Measurements from ENCODE around the gene PSMD2. TPM values are rescaled to one million over a fixed set of nuclear protein-coding genes. Genes with fewer than 3 reads are reported as not detected.

Gene PSMD2
- total and polyA plus RNA-seq, 2 donors = 121 to 205 TPM

DNA sequence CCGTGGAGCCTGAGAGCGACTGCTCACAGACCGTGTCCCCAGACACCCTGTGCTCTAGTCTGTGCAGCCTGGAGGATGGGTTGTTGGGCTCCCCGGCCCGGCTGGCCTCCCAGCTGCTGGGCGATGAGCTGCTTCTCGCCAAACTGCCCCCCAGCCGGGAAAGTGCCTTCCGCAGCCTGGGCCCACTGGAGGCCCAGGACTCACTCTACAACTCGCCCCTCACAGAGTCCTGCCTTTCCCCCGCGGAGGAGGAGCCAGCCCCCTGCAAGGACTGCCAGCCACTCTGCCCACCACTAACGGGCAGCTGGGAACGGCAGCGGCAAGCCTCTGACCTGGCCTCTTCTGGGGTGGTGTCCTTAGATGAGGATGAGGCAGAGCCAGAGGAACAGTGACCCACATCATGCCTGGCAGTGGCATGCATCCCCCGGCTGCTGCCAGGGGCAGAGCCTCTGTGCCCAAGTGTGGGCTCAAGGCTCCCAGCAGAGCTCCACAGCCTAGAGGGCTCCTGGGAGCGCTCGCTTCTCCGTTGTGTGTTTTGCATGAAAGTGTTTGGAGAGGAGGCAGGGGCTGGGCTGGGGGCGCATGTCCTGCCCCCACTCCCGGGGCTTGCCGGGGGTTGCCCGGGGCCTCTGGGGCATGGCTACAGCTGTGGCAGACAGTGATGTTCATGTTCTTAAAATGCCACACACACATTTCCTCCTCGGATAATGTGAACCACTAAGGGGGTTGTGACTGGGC lies 45.7 kb downstream of the PSMD2 start:
- H3K27ac ChIP-seq (ENCODE audit: low read depth) = no peak overlapping the region
- no peak for DNase-seq (ENCODE audit: extremely low spot score)
- H3K36me3 ChIP-seq (ENCODE audit: insufficient read depth) = no peaks in the 10 kb centered on the region
- H3K4me1 ChIP-seq (ENCODE audit: insufficient read depth) = no peaks in the 10 kb centered on the region
- H3K4me3 ChIP-seq (ENCODE audit: low read depth, low read length) = no peak overlapping the region
- WGBS = 80% methylated on average over 24 of the region's 24 CpGs

DNA sequence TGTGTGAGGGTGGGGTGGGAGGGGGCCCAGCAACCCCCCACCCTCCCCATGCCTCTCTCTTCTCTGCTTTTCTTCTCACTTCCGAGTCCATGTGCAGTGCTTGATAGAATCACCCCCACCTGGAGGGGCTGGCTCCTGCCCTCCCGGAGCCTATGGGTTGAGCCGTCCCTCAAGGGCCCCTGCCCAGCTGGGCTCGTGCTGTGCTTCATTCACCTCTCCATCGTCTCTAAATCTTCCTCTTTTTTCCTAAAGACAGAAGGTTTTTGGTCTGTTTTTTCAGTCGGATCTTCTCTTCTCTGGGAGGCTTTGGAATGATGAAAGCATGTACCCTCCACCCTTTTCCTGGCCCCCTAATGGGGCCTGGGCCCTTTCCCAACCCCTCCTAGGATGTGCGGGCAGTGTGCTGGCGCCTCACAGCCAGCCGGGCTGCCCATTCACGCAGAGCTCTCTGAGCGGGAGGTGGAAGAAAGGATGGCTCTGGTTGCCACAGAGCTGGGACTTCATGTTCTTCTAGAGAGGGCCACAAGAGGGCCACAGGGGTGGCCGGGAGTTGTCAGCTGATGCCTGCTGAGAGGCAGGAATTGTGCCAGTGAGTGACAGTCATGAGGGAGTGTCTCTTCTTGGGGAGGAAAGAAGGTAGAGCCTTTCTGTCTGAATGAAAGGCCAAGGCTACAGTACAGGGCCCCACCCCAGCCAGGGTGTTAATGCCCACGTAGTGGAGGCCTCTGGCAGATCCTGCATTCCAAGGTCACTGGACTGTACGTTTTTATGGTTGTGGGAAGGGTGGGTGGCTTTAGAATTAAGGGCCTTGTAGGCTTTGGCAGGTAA lies 46.5 kb downstream of the PSMD2 start:
- Histone ChIP-seq H3K36me3 (ENCODE audit: insufficient read depth) (no peaks in the 10 kb centered on the region), H3K27ac (ENCODE audit: low read depth) (no peak overlapping the region), H3K4me1 (ENCODE audit: insufficient read depth) (no peaks in the 10 kb centered on the region), H3K4me3 (ENCODE audit: low read depth, low read length) (no peak overlapping the region)
- DNase-seq (ENCODE audit: extremely low spot score) = no peak
- 43% methylated on average over 14 of the region's 14 CpGs for WGBS

DNA sequence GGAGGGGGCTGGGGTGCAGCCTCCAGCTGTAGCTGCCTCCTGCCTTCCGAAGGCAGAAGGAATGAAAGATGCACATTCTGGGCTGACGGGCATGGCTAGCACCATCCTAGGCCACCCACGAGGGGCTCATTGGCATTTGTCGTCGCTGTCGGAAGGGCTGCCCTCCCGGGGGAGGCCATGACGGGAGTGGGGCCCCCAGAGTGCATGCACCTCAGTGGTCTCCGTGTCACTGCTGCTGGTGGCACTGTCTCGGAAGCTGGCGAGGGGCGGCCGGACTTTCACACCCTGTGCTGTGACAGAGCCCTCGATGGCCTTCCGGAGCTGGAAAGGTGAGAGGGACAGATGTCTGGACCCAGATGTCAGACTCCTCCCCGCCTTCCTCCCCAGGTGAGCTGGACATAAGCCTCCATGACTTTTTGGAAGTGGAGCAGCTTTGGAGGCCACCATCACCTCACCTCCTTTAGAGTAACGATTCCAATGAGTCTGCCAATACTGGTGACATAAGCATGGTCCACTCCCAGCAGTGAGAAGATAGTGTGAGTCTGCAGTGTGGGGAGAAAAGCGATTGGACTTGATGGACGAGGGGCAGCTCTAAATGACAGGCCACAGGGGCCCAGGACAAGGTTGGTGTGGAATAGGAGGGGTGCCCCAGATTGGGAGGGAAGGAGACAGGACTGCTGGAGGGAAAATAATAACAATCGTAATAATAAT lies 47.6 kb downstream of the PSMD2 start:
- Histone ChIP-seq H3K4me1 (ENCODE audit: insufficient read depth) (no peaks in the 10 kb centered on the region), H3K36me3 (ENCODE audit: insufficient read depth) (no peaks in the 10 kb centered on the region), H3K27ac (ENCODE audit: low read depth) (no peak overlapping the region), H3K4me3 (ENCODE audit: low read depth, low read length) (no peak overlapping the region)
- 93% methylated on average over 20 of the region's 20 CpGs for WGBS
- DNase-seq (ENCODE audit: extremely low spot score) = no peak

DNA sequence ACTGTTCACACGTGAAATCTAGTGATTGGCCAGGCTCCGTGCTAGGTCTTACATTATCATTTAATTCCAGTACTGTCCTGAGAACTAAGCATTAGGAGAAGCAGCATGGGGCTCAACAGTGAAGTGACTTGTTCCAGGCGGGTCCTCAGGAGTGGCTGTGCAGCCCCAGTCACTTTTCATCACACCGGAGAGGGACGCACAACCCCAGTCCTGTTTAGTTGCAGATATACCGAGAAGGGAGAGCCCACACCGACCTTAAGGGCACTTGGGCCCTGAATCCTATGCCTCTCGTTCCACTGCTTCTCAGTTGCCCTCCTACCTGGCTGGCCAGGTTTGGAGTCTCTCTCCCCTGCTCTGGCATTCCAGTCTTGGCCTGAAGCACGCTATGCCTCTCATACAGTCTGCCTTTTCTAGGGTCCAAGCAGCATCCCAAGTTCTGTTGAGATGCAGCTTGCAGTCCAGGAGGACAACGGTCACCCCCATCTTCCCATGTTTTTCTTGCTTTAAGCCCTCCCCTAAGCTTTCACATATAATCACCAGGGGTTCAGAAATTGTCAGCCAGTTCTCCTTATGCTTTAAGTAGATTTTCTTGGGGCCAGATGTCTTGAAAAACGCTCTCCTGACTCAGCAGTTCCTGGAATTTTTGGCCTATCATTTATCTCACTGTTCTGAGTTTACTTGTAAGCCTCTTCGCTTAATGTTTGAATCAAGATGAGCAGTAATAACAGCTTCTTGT lies 48.4 kb downstream of the PSMD2 start:
- DNase-seq (ENCODE audit: extremely low spot score) = no peak
- H3K4me1 ChIP-seq (ENCODE audit: insufficient read depth) = no peaks in the 10 kb centered on the region
- no peak overlapping the region for H3K27ac ChIP-seq (ENCODE audit: low read depth)
- no peaks in the 10 kb centered on the region for H3K36me3 ChIP-seq (ENCODE audit: insufficient read depth)
- H3K4me3 ChIP-seq (ENCODE audit: low read depth, low read length) = no peak overlapping the region
- WGBS = 67% methylated on average over 12 of the region's 12 CpGs

DNA sequence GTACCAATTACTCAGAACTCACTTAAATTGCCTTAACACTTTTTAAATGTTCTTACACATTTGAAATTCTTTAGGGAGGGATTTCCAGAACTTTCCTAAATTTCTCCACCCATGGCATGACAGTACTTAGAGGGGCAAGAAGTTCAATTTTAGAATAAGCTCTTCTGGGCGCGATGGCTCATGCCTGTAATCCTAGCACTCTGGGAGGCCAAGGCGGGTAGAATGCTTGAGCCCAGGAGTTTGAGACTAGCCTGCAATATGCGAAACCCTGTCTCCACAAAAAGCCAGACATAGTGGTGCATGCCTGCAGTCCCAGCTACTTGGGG lies 49.0 kb downstream of the PSMD2 start:
- Histone ChIP-seq H3K27ac (ENCODE audit: low read depth) (no peak overlapping the region), H3K36me3 (ENCODE audit: insufficient read depth) (no peaks in the 10 kb centered on the region), H3K4me3 (ENCODE audit: low read depth, low read length) (no peak overlapping the region), H3K4me1 (ENCODE audit: insufficient read depth) (no peaks in the 10 kb centered on the region)
- WGBS = 48% methylated on average over 4 of the region's 4 CpGs
- no peak for DNase-seq (ENCODE audit: extremely low spot score)

DNA sequence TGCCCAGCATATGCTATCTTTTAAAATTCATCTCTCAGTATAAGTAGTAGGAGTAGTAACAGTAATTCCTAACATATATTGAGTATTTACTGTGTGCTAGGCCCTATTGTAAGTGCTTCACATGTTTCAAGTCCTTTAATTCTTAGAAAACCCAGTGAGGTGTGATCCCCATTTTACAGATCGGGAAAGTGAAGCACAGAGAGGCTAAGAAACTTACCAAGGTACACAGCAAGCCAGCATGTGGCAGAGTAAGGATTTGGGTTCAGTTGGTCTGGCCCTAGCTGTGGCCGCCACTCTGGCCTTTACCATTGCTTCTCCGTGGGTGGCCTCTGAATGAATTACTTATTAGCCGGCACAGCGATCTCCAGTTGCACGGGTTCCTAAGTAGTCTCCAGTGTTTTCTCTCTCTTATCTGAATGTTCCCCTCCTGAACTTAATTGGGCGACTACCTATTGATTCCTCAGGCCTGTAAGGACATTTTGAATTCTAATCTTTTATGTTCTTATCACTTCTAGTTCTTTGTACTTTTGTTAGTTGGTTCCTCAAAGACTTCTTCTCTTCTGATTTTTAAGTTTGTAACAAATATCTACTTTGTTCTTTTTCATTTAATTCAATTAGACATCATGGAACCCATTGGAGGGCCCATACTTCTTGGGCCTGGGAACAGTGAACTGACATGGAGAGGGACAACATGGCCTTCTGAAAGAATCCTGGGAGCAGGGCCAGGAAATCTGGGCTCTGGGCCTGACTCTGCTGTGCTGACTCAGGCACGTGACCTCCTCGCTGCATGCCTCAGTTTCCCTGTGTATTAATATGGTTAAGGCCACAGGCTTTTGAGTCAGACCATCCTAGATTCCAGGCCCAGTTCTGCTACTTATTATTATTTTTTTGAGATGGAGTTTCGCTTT lies 50.8 kb downstream of the PSMD2 start:
- DNase-seq (ENCODE audit: extremely low spot score) = no peak
- H3K4me1 ChIP-seq (ENCODE audit: insufficient read depth) = no peaks in the 10 kb centered on the region
- 84% methylated on average over 10 of the region's 10 CpGs for WGBS
- H3K36me3 ChIP-seq (ENCODE audit: insufficient read depth) = no peaks in the 10 kb centered on the region
- H3K4me3 ChIP-seq (ENCODE audit: low read depth, low read length) = no peak overlapping the region
- H3K27ac ChIP-seq (ENCODE audit: low read depth) = no peak overlapping the region

DNA sequence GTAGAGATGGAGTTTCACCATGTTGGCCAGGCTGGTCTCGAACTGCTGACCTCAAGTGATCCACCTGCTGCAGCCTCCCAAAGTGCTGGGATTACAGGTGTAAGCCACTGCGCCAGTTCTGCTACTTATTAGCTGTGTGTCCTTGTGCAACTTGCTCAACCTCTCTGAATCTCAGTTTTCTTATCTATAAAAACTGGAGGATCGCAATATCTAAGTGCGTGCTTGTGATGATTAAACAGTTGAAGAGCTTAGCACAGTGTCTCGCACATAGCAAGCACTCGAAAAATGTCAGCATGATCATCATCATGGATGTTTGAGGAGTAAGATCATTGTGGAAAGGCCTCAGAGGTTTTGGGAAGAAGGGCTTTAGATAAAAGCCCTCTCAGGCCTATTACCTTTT lies 51.6 kb downstream of the PSMD2 start:
- Histone ChIP-seq H3K36me3 (ENCODE audit: insufficient read depth) (no peaks in the 10 kb centered on the region), H3K4me1 (ENCODE audit: insufficient read depth) (no peaks in the 10 kb centered on the region), H3K27ac (ENCODE audit: low read depth) (no peak overlapping the region), H3K4me3 (ENCODE audit: low read depth, low read length) (no peak overlapping the region)
- DNase-seq (ENCODE audit: extremely low spot score) = no peak
- WGBS = 91% methylated on average over 6 of the region's 6 CpGs

DNA sequence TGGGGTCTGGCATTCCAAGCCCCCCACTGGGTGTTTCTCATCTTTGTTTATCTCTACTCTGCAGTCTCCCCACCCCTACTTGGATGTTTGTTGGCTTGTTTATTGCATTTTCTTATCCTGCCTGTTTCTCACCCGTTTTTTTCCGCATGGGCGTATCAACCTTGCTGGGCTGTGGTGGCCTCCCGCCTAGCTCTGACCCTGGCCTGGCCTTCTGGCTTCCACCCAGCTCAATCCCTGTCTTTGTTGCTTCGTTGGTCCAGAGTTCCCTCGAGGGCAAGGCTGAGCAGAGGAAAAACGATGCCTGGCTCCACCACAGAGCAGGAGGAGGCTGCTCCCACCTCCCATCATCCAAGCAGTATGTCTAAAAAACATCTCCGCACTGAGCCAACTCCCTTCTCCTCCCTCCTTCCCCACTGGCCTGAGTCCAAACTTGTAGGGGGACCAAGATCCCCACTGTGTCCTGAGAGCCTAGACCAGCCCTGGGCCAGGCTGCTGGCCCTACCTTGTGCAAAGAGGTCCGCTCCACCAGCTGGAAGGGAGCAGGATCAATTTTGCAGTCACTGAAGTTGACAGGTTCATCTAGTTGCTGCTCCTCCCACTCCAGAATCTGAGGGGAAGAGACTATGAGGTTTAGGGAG lies 52.6 kb downstream of the PSMD2 start:
- no peak overlapping the region for H3K4me3 ChIP-seq (ENCODE audit: low read depth, low read length)
- 48% methylated on average over 9 of the region's 9 CpGs for WGBS
- no peaks in the 10 kb centered on the region for H3K36me3 ChIP-seq (ENCODE audit: insufficient read depth)
- DNase-seq (ENCODE audit: extremely low spot score) = no peak
- H3K27ac ChIP-seq (ENCODE audit: low read depth) = no peak overlapping the region
- H3K4me1 ChIP-seq (ENCODE audit: insufficient read depth) = no peaks in the 10 kb centered on the region

DNA sequence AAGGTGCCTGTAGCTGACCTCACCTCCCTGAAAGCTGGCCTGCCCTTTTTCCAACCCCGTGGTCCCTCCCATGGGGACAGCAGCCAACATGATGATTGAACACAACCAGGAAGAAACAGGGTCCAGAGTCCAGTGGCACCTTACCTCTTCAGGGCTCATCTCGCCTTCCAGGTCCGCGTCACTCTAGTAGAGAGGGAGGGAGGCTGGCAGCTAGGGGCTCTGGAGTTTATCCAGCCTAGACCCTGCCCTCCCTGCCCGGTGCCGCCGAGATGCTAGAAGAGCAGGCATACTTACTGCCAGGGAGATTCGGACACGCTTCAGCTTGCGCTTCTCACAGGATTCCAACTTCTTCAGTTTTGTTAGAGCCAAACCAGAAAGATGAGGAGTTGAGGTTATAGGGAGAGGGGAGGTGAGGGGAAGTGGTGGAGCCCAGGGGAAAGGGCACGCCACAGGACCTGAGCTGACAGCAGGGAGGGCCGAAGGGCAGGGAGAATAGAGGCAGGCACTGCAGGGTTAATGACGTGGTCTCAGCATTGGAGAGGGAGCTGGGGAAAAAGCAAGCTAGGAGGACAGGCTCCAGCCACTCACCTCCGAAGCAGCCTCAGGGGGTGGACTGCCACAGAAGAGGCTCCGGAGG lies 53.2 kb downstream of the PSMD2 start:
- no peaks in the 10 kb centered on the region for H3K36me3 ChIP-seq (ENCODE audit: insufficient read depth)
- 84% methylated on average over 15 of the region's 15 CpGs for WGBS
- H3K4me1 ChIP-seq (ENCODE audit: insufficient read depth) = no peaks in the 10 kb centered on the region
- no peak overlapping the region for H3K27ac ChIP-seq (ENCODE audit: low read depth)
- H3K4me3 ChIP-seq (ENCODE audit: low read depth, low read length) = no peak overlapping the region
- DNase-seq (ENCODE audit: extremely low spot score) = no peak

DNA sequence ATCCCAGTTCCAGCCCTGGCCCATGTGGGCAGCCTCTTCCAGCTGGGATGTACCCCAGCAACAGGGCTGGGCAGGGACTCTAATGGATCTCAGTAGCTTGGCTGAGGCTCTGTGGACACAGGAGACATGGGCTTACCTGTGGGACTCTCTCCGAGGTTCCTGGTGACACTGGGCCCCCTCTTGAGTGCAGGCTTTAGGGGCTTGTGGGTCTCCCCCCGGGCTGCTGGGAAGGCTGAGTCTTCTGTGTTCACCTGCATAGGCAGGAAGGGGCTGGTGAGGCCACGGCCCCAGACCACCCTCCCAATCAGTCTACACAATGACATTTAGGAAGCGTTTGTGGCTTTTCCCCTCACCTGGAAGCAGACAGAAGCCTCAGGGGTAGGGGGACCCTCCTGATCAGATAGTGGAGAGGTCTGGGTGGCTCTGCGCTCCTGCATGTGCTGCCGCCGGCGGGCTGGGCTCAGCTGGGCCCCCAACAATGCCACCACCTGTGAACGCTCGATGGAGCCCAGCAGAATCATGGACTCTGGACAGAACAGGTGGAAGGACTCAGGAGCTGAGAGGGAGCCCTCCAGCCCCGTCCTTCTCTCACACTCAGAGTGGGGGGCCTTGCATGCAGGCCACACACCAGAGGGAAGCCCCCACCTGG lies 54.0 kb downstream of the PSMD2 start:
- no peak for DNase-seq (ENCODE audit: extremely low spot score)
- Histone ChIP-seq H3K27ac (ENCODE audit: low read depth) (no peak overlapping the region), H3K4me3 (ENCODE audit: low read depth, low read length) (no peak overlapping the region), H3K36me3 (ENCODE audit: insufficient read depth) (no peaks in the 10 kb centered on the region), H3K4me1 (ENCODE audit: insufficient read depth) (no peaks in the 10 kb centered on the region)
- 87% methylated on average over 11 of the region's 11 CpGs for WGBS

DNA sequence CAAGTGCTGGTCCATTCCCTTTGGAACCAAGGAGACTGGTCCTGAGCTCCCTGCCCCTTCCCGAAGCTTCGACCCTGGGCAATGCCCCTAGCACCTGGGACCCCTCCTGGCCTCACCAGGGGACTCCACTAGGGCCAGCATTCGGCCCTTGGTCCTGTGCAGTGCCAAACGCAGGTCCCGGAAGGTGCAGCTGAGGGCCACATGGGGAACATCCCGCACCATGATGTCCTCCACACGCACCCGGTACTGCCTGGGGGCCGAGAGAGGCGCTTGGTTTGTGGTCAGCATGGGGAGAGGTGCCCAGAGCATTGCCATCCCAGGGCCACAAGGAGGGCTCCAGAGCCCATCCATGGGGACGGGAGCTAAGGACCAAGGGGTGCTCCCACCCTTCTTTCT lies 54.5 kb downstream of the PSMD2 start:
- H3K4me3 ChIP-seq (ENCODE audit: low read depth, low read length) = no peak overlapping the region
- H3K4me1 ChIP-seq (ENCODE audit: insufficient read depth) = no peaks in the 10 kb centered on the region
- H3K27ac ChIP-seq (ENCODE audit: low read depth) = no peak overlapping the region
- H3K36me3 ChIP-seq (ENCODE audit: insufficient read depth) = no peaks in the 10 kb centered on the region
- 96% methylated on average over 11 of the region's 11 CpGs for WGBS
- no peak for DNase-seq (ENCODE audit: extremely low spot score)
